PC-3 (cell line): ENCODE results near the gene RGS7.

Source experiments
- EZH2 ChIP-seq: fragments of 300-600 bp; sonication (generic); IDR thresholded peaks from one replicate; pipeline ENCODE4 v1.6.1; 2017; ENCODE audit warnings: antibody characterized with exemption, mild to moderate bottlenecking, low read length; ENCODE audit not compliant: unreplicated experiment
- EZH2phosphoT487 ChIP-seq: fragments of 300-600 bp; sonication (generic); IDR thresholded peaks from 2 replicates; pipeline ENCODE4 v1.6.1; 2018; ENCODE audit warnings: mild to moderate bottlenecking, antibody characterized with exemption, low read length, borderline replicate concordance
- TF ChIP-seq, protein P1 (sequence below): fragments of 300-600 bp; sonication (generic); conservative IDR thresholded peaks from 2 replicates; pipeline ENCODE4 v1.5.1; 2017; ENCODE audit warnings: antibody characterized with exemption, low read depth, mild to moderate bottlenecking, low read length

DNA sequence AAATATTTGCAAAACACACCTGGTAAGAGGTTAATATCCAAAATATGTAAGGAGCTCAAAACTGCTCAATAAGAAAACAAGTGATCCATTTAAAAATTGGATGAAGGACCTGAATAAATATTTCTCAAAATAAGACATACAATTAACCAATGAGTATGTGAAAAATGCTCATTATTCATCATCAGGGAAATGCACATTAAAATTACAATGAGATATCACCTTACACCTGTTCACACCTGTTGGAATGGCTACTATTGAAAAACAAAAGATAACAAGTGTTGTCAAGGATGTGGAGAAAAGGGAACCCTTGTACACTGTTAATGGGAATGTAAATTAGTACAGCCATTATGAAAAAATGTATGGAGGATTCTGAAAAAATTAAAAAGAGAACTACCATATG, 609.1 kb downstream of the RGS7 start:
- TF ChIP-seq, protein P1, sequence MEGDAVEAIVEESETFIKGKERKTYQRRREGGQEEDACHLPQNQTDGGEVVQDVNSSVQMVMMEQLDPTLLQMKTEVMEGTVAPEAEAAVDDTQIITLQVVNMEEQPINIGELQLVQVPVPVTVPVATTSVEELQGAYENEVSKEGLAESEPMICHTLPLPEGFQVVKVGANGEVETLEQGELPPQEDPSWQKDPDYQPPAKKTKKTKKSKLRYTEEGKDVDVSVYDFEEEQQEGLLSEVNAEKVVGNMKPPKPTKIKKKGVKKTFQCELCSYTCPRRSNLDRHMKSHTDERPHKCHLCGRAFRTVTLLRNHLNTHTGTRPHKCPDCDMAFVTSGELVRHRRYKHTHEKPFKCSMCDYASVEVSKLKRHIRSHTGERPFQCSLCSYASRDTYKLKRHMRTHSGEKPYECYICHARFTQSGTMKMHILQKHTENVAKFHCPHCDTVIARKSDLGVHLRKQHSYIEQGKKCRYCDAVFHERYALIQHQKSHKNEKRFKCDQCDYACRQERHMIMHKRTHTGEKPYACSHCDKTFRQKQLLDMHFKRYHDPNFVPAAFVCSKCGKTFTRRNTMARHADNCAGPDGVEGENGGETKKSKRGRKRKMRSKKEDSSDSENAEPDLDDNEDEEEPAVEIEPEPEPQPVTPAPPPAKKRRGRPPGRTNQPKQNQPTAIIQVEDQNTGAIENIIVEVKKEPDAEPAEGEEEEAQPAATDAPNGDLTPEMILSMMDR, result no peak
- TF ChIP-seq EZH2, result no peak
- no peak for TF ChIP-seq EZH2phosphoT487
